Hepatocyte (in vitro differentiated cells): ENCODE results near the gene CASP7.
"Not testable (repeated sequence)": the region's sequence is repeated elsewhere in the genome, so short reads cannot be mapped to it uniquely, and the experiment has no call there.

Source experiments
- CTCF ChIP-seq: fragments of 200-600 bp; sonication (generic); IDR thresholded peaks from 2 replicates; pipeline ENCODE4 v1.5.1; 2016; ENCODE audit warnings: antibody characterized with exemption, mild to moderate bottlenecking; ENCODE audit not compliant: poor library complexity
- EZH2 ChIP-seq: fragments of 200-600 bp; sonication (generic); IDR thresholded peaks from 2 replicates; pipeline ENCODE4 v1.6.1; 2016; ENCODE audit warnings: antibody characterized with exemption, mild to moderate bottlenecking, borderline replicate concordance

- TF ChIP-seq CTCF, EZH2: not testable (repeated sequence)
These were observed 27.3 kb upstream of the CASP7 start for GRCh38 chr10:113652456-113652855.
